K562 (cell line): Measurements from ENCODE around the gene TRAPPC2L. TPM values are rescaled to one million over a fixed set of nuclear protein-coding genes. Genes with fewer than 3 reads are reported as not detected.

ENCODE experiments used
- ARHGAP35 ChIP-seq: fragments of 450-650 bp; IDR thresholded peaks from 2 replicates; pipeline ENCODE4 v1.6.1; 2018; ENCODE audit not compliant: partially characterized antibody
- DPF2 ChIP-seq: fragments of 450-650 bp; IDR thresholded peaks from 2 replicates; pipeline ENCODE4 v1.6.1; 2016
- NCOA1 ChIP-seq: fragments of 450-650 bp; IDR thresholded peaks from 2 replicates; pipeline ENCODE4 v1.6.1; 2016; ENCODE audit warnings: low read depth
- NEUROD1 ChIP-seq: fragments of 150-350 bp; IDR thresholded peaks from 2 replicates; pipeline ENCODE4 v1.6.1; 2014; ENCODE audit warnings: borderline replicate concordance, low read length, low read depth; ENCODE audit not compliant: partially characterized antibody
- POLR2AphosphoS5 ChIP-seq: IDR thresholded peaks from 2 replicates; pipeline ENCODE4 v1.6.1; 2011; ENCODE audit warnings: mild to moderate bottlenecking, low read depth, low read length, moderate library complexity; ENCODE audit not compliant: control insufficient read depth, insufficient read depth
- RNF2 ChIP-seq: sonication (generic); IDR thresholded peaks from 2 replicates; pipeline ENCODE4 v1.6.1; 2016
- ZSCAN32 ChIP-seq: fragments of 450-650 bp; formaldehyde crosslinking; IDR thresholded peaks from 2 replicates; pipeline ENCODE4 v1.4.0; 2020; ENCODE audit warnings: mild to moderate bottlenecking, moderate library complexity
- polyA plus RNA-seq, 8 experiments: library from polyadenylated mRNA; depleted of rRNA in 4 of 8; stranded (reverse) in 5 of 8; unstranded in 3 of 8; fragments of >200 nt; fragmentation: Nextera tagmentation in 2 of 8; fragmentation: Illumina TruSeq in 1 of 8; extraction: Ambion mirVana in 2 of 8; extraction: Trizol in 1 of 8; gene quantifications; 2 replicates each; pipeline versions ENCODE4 v1.2.1 to v1.2.3, GENCODE V29; 2011 to 2014; ENCODE audit warnings: inconsistent platforms in 1 of 8, missing spikeins in 1 of 8
- total RNA-seq, 7 experiments: library from RNA; depleted of rRNA in 6 of 7; stranded (reverse); fragments of >200 nt in 6 of 7; fragmentation: Illumina TruSeq in 2 of 7; extraction: Trizol in 2 of 7; gene quantifications; 2 replicates each; pipeline versions ENCODE4 v1.2.1 to v1.2.3, GENCODE V29; 2011 to 2021; ENCODE audit warnings: low replicate concordance in 1 of 7
- TF ChIP-seq, protein P1 (sequence below), 2 experiments: fragments of 450-650 bp; IDR thresholded peaks; 2 replicates each; pipeline ENCODE4 v1.6.1; 2018; ENCODE audit warnings: mild to moderate bottlenecking in 2 of 2, low read depth in 1 of 2; ENCODE audit not compliant: partially characterized antibody in 2 of 2
- TF ChIP-seq, protein P2 (sequence below): fragments of 450-650 bp; IDR thresholded peaks from 2 replicates; pipeline ENCODE4 v1.6.1; 2016; ENCODE audit warnings: borderline replicate concordance
- TF ChIP-seq, protein P3 (sequence below): sonication (generic); formaldehyde crosslinking; IDR thresholded peaks from 2 replicates; pipeline ENCODE4 v1.8.0; 2022; ENCODE audit warnings: mild to moderate bottlenecking, missing genetic modification reagents, borderline replicate concordance
- TF ChIP-seq, protein P4 (sequence below): sonication (generic); formaldehyde crosslinking; IDR thresholded peaks from 2 replicates; pipeline ENCODE4 v1.8.0; 2022; ENCODE audit warnings: mild to moderate bottlenecking, missing genetic modification reagents
- TF ChIP-seq, protein P5 (sequence below): fragments of 450-650 bp; formaldehyde crosslinking; IDR thresholded peaks from 2 replicates; pipeline ENCODE4 v1.4.0; 2022; ENCODE audit warnings: missing genetic modification characterization

TRAPPC2L gene
- total and polyA plus RNA-seq, 9 of the 15 experiments (the other 6 are each of a cell fraction or from before 2014, with no cell fraction given), result 60.4 to 398 (median 97.5) TPM

DNA sequence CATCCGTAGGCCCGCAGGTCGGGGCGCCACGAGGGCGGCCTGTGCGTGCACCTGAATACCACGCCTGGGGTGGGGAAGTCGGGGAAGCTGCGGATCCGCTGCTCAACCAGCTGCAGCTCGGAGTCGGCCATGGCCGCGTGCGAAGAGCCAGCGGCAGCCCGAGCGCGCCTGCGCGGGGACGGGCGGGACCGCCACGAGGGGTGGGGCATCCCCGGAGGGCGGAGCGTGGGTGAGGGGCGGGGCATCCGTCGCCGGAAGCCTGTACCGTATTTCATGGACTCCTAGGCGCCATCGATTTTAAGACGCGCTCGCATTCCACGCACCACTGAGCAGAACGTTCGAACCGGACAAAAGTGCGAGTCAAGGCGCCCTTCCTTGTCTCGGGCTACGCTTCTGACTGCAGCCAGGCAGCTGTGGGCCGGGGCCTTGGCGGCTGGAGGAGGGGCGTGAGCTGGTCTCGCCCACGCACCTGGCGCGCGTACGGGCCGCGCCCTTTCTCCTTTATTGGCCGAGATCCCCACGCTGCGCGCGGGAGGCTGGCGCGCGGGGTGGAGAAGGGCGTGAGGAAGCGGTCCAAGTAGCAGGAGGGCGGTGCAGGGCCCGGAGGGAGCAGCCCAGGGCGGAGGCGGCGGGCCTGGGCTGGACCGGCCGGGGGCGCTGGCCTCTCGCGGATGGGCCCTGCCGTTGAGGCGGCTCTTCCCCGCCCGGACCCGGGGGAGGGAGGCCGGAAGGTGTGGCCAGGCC lies 45.0 kb upstream of the TRAPPC2L start, which contains the start of gene APRT (continued):
- TF ChIP-seq, protein P1, sequence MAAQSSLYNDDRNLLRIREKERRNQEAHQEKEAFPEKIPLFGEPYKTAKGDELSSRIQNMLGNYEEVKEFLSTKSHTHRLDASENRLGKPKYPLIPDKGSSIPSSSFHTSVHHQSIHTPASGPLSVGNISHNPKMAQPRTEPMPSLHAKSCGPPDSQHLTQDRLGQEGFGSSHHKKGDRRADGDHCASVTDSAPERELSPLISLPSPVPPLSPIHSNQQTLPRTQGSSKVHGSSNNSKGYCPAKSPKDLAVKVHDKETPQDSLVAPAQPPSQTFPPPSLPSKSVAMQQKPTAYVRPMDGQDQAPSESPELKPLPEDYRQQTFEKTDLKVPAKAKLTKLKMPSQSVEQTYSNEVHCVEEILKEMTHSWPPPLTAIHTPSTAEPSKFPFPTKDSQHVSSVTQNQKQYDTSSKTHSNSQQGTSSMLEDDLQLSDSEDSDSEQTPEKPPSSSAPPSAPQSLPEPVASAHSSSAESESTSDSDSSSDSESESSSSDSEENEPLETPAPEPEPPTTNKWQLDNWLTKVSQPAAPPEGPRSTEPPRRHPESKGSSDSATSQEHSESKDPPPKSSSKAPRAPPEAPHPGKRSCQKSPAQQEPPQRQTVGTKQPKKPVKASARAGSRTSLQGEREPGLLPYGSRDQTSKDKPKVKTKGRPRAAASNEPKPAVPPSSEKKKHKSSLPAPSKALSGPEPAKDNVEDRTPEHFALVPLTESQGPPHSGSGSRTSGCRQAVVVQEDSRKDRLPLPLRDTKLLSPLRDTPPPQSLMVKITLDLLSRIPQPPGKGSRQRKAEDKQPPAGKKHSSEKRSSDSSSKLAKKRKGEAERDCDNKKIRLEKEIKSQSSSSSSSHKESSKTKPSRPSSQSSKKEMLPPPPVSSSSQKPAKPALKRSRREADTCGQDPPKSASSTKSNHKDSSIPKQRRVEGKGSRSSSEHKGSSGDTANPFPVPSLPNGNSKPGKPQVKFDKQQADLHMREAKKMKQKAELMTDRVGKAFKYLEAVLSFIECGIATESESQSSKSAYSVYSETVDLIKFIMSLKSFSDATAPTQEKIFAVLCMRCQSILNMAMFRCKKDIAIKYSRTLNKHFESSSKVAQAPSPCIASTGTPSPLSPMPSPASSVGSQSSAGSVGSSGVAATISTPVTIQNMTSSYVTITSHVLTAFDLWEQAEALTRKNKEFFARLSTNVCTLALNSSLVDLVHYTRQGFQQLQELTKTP (IDR thresholded peaks at IDR 0.05; ENCODE audit: low read depth in 1 of 2, partially characterized antibody in 2 of 2), result no peak
- TF ChIP-seq, protein P2, sequence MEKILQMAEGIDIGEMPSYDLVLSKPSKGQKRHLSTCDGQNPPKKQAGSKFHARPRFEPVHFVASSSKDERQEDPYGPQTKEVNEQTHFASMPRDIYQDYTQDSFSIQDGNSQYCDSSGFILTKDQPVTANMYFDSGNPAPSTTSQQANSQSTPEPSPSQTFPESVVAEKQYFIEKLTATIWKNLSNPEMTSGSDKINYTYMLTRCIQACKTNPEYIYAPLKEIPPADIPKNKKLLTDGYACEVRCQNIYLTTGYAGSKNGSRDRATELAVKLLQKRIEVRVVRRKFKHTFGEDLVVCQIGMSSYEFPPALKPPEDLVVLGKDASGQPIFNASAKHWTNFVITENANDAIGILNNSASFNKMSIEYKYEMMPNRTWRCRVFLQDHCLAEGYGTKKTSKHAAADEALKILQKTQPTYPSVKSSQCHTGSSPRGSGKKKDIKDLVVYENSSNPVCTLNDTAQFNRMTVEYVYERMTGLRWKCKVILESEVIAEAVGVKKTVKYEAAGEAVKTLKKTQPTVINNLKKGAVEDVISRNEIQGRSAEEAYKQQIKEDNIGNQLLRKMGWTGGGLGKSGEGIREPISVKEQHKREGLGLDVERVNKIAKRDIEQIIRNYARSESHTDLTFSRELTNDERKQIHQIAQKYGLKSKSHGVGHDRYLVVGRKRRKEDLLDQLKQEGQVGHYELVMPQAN, result peak; percentile 19; the same call in 1 of the 2 replicates
- TF ChIP-seq, protein P3, sequence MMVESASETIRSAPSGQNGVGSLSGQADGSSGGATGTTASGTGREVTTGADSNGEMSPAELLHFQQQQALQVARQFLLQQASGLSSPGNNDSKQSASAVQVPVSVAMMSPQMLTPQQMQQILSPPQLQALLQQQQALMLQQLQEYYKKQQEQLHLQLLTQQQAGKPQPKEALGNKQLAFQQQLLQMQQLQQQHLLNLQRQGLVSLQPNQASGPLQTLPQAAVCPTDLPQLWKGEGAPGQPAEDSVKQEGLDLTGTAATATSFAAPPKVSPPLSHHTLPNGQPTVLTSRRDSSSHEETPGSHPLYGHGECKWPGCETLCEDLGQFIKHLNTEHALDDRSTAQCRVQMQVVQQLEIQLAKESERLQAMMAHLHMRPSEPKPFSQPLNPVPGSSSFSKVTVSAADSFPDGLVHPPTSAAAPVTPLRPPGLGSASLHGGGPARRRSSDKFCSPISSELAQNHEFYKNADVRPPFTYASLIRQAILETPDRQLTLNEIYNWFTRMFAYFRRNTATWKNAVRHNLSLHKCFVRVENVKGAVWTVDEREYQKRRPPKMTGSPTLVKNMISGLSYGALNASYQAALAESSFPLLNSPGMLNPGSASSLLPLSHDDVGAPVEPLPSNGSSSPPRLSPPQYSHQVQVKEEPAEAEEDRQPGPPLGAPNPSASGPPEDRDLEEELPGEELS (CRISPR knock-in tag), result peak; percentile 65; the same call in 1 of the 2 replicates
- peak; percentile 66; the same call in 1 of the 2 replicates for TF ChIP-seq ZSCAN32 (CRISPR knock-in tag)
- peak; percentile 64 for TF ChIP-seq POLR2AphosphoS5
- TF ChIP-seq NCOA1, result no peak
- TF ChIP-seq, protein P4, sequence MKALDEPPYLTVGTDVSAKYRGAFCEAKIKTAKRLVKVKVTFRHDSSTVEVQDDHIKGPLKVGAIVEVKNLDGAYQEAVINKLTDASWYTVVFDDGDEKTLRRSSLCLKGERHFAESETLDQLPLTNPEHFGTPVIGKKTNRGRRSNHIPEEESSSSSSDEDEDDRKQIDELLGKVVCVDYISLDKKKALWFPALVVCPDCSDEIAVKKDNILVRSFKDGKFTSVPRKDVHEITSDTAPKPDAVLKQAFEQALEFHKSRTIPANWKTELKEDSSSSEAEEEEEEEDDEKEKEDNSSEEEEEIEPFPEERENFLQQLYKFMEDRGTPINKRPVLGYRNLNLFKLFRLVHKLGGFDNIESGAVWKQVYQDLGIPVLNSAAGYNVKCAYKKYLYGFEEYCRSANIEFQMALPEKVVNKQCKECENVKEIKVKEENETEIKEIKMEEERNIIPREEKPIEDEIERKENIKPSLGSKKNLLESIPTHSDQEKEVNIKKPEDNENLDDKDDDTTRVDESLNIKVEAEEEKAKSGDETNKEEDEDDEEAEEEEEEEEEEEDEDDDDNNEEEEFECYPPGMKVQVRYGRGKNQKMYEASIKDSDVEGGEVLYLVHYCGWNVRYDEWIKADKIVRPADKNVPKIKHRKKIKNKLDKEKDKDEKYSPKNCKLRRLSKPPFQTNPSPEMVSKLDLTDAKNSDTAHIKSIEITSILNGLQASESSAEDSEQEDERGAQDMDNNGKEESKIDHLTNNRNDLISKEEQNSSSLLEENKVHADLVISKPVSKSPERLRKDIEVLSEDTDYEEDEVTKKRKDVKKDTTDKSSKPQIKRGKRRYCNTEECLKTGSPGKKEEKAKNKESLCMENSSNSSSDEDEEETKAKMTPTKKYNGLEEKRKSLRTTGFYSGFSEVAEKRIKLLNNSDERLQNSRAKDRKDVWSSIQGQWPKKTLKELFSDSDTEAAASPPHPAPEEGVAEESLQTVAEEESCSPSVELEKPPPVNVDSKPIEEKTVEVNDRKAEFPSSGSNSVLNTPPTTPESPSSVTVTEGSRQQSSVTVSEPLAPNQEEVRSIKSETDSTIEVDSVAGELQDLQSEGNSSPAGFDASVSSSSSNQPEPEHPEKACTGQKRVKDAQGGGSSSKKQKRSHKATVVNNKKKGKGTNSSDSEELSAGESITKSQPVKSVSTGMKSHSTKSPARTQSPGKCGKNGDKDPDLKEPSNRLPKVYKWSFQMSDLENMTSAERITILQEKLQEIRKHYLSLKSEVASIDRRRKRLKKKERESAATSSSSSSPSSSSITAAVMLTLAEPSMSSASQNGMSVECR (CRISPR knock-in tag), result peak; percentile 88
- TF ChIP-seq NEUROD1, result peak; percentile 34
- peak; percentile 59; the same call in 1 of the 2 replicates for TF ChIP-seq DPF2
- no peak for TF ChIP-seq ARHGAP35
- TF ChIP-seq, protein P5, sequence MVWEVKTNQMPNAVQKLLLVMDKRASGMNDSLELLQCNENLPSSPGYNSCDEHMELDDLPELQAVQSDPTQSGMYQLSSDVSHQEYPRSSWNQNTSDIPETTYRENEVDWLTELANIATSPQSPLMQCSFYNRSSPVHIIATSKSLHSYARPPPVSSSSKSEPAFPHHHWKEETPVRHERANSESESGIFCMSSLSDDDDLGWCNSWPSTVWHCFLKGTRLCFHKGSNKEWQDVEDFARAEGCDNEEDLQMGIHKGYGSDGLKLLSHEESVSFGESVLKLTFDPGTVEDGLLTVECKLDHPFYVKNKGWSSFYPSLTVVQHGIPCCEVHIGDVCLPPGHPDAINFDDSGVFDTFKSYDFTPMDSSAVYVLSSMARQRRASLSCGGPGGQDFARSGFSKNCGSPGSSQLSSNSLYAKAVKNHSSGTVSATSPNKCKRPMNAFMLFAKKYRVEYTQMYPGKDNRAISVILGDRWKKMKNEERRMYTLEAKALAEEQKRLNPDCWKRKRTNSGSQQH, result 0 out of 2 replicates have a peak, but pooled peaks have one; percentile 55
- TF ChIP-seq RNF2, result peak; percentile 85
